OCI-LY1 (cell line): ENCODE measurements around the gene ADAM11.

Experiments
- H2AFZ ChIP-seq: fragments of 200-600 bp; sonication (generic), shearing (Covaris generic); 2 replicates; pipeline ENCODE4 v1.6.0; 2014; ENCODE audit warnings: antibody characterized with exemption, mild to moderate bottlenecking, low read length
- H3F3A ChIP-seq: fragments of 200-600 bp; sonication (generic), shearing (Covaris generic); 2 replicates; pipeline ENCODE4 v1.6.0; 2014; ENCODE audit warnings: mild to moderate bottlenecking, antibody characterized with exemption, low read length, moderate library complexity; ENCODE audit not compliant: insufficient read depth
- H3K27ac ChIP-seq: fragments of 200-600 bp; sonication (generic); 2 replicates; pipeline ENCODE4 v1.5.1; 2014; ENCODE audit warnings: low read length, mixed run types, mild to moderate bottlenecking, low read depth; ENCODE audit not compliant: poor library complexity, severe bottlenecking
- H3K27me3 ChIP-seq: fragments of 200-600 bp; sonication (generic); 2 replicates; pipeline ENCODE4 v1.6.0; 2014; ENCODE audit warnings: antibody characterized with exemption, mild to moderate bottlenecking, low read length, moderate library complexity; ENCODE audit not compliant: insufficient read depth
- H3K36me3 ChIP-seq: fragments of 200-600 bp; sonication (generic); 2 replicates; pipeline ENCODE4 v1.6.1; 2014; ENCODE audit warnings: mild to moderate bottlenecking, antibody characterized with exemption, low read length, moderate library complexity, mixed read lengths; ENCODE audit not compliant: insufficient read depth
- H3K4me1 ChIP-seq: fragments of 200-600 bp; sonication (generic); 2 replicates; pipeline ENCODE4 v1.5.1; 2014; ENCODE audit warnings: mild to moderate bottlenecking, low read length, moderate library complexity; ENCODE audit not compliant: insufficient read depth, severe bottlenecking
- H3K4me2 ChIP-seq: fragments of 200-600 bp; sonication (generic), shearing (Covaris generic); 2 replicates; pipeline ENCODE4 v1.6.1; 2014; ENCODE audit warnings: low read length
- H3K4me3 ChIP-seq: fragments of 200-600 bp; sonication (generic); 2 replicates; pipeline ENCODE4 v1.5.1; 2014; ENCODE audit warnings: low read length, low read depth, mild to moderate bottlenecking, mixed read lengths; ENCODE audit not compliant: poor library complexity, severe bottlenecking
- H3K79me2 ChIP-seq: fragments of 200-600 bp; shearing (Covaris generic); 2 replicates; pipeline ENCODE4 v1.6.1; 2016; ENCODE audit warnings: mixed run types, low read length, mixed read lengths; ENCODE audit not compliant: insufficient read depth
- H3K9ac ChIP-seq: fragments of 200-600 bp; sonication (generic), shearing (Covaris generic); 2 replicates; pipeline ENCODE4 v1.6.1; 2014; ENCODE audit warnings: mild to moderate bottlenecking, low read length, mixed read lengths
- H3K9me2 ChIP-seq: fragments of 200-600 bp; sonication (generic), shearing (Covaris generic); 2 replicates; pipeline ENCODE4 v1.6.1; 2014; ENCODE audit warnings: low read depth, mild to moderate bottlenecking, low read length, mixed read lengths
- H3K9me3 ChIP-seq: fragments of 200-600 bp; shearing (Covaris generic); 2 replicates; pipeline ENCODE4 v1.6.1; 2014; ENCODE audit warnings: low read length, mixed read lengths
- H4K20me1 ChIP-seq: fragments of 200-600 bp; sonication (generic), shearing (Covaris generic); 2 replicates; pipeline ENCODE4 v1.6.0; 2016; ENCODE audit warnings: mild to moderate bottlenecking, low read length; ENCODE audit not compliant: insufficient read depth
- CTCF ChIP-seq: fragments of 200-600 bp; sonication (generic), shearing (Covaris generic); IDR thresholded peaks from 2 replicates; pipeline ENCODE4 v1.5.1; 2017; ENCODE audit warnings: mild to moderate bottlenecking, antibody characterized with exemption, low read length, moderate library complexity, mixed read lengths
- EZH2 ChIP-seq: fragments of 200-600 bp; sonication (generic), shearing (Covaris generic); IDR thresholded peaks from 2 replicates; pipeline ENCODE4 v1.8.0; 2017; ENCODE audit warnings: borderline replicate concordance, mixed run types, mild to moderate bottlenecking, antibody characterized with exemption, low read length, moderate library complexity, mixed read lengths

Gene ADAM11

DNA sequence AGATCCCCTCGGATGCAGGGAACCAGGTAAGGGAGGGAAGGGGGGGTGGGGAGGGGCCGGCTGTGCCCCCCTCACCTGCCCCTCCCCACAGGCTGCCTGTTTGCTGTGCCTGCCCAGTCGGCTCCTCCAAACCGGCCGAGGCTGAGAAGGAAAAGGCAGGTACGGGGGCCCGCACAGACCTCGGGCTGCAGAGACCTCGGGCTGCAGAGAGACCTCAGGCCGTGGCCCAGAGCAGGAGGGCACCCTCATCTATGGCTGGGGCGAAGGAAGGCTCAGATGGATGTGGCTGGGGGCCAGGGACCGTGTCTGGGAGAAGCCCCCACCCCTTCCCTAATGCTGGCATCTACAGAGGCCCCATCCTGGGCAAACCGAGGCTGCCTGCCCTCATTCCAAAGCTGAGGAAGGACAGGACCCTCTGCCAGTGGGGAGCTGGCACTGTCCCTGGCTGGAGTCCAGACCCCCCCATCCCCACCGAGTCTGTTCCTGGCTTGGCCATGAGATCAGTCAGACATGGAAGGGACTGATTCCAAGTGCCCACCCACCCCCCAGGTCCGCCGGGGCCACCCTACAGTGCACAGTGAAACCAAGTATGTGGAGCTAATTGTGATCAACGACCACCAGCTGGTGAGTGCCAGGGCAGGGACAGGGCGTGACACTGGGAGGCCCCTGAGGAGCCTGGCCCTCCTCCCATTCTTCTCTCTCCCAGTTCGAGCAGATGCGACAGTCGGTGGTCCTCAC is 13.7 kb downstream of the ADAM11 start:
- TF ChIP-seq EZH2 (no peak), CTCF (no peak)
- Histone ChIP-seq H2AFZ (no peak overlapping the region), H3K4me1 (peaks cover 10% of the 10 kb centered on the region), H4K20me1 (no peaks in the 10 kb centered on the region), H3K9me3 (no peaks in the 10 kb centered on the region), H3K27me3 (no peaks in the 10 kb centered on the region), H3K9ac (no peak overlapping the region), H3K79me2 (no peaks in the 10 kb centered on the region), H3F3A (no peaks in the 10 kb centered on the region), H3K9me2 (no peaks in the 10 kb centered on the region), H3K36me3 (no peaks in the 10 kb centered on the region), H3K4me3 (no peak overlapping the region), H3K27ac (no peak overlapping the region), H3K4me2 (no peak overlapping the region)

GRCh38 chr17:44773140-44773539 is 14.4 kb downstream of the ADAM11 start:
- no peak for TF ChIP-seq CTCF
- TF ChIP-seq EZH2 = no peak
- Histone ChIP-seq H3K9ac (no peak overlapping the region), H3K27me3 (no peaks in the 10 kb centered on the region), H3K4me1 (peaks cover 10% of the 10 kb centered on the region), H3K9me3 (no peaks in the 10 kb centered on the region), H3K36me3 (no peaks in the 10 kb centered on the region), H3K9me2 (no peaks in the 10 kb centered on the region), H4K20me1 (no peaks in the 10 kb centered on the region), H2AFZ (no peak overlapping the region), H3K4me3 (no peak overlapping the region), H3K79me2 (no peaks in the 10 kb centered on the region), H3K27ac (no peak overlapping the region), H3K4me2 (no peak overlapping the region), H3F3A (no peaks in the 10 kb centered on the region)

DNA sequence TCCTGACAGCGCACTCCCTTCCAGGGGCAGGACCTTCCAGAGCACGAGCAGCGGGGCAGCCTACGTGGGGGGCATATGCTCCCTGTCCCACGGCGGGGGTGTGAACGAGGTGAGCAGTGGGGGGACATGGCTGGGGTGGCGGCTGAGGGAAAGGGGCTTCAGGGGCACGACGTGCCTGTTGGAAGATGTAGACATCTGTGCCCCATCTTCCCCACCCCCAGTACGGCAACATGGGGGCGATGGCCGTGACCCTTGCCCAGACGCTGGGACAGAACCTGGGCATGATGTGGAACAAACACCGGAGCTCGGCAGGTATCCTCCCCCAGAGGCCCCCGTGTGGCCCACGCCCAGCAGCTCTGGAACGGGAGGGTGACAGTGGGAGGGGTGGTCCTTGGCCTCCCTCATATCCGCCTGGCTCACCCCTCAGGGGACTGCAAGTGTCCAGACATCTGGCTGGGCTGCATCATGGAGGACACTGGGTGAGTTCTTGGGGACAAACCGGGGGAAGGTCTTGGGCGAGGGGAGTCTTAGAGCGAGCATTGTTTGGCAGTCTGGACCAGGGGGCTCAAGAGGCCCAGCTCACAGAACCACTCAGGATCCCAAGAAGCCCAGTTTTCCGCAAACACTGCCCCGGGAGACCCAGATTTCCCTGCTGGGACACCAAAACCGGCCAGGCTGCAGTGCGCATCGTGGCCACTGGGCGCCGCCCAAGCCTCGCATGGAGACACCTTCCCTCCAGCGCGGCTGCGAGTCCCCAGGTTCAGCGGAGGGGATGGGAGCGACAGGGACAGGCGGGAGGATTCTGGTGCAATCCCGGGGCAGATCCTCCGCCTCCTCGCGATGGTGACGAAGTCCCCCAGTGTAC is 15.7 kb downstream of the ADAM11 start:
- TF ChIP-seq CTCF = peak; percentile 92
- TF ChIP-seq EZH2 = no peak
- Histone ChIP-seq H3K27me3 (no peaks in the 10 kb centered on the region), H3K27ac (no peak overlapping the region), H3F3A (no peaks in the 10 kb centered on the region), H3K9me3 (no peaks in the 10 kb centered on the region), H2AFZ (no peak overlapping the region), H3K36me3 (no peaks in the 10 kb centered on the region), H3K9ac (peak overlapping the region; percentile 27; the same call in 1 of the 2 replicates), H3K79me2 (no peaks in the 10 kb centered on the region), H3K9me2 (no peaks in the 10 kb centered on the region), H3K4me3 (peak overlapping the region; percentile 59), H3K4me2 (peak overlapping the region; percentile 71), H4K20me1 (no peaks in the 10 kb centered on the region), H3K4me1 (peaks cover 17% of the 10 kb centered on the region)
